K562 (cell line): ENCODE data around the gene FKBP9. TPM values are rescaled to one million over a fixed set of nuclear protein-coding genes. Genes with fewer than 3 reads are reported as not detected.
"Not testable (repeated sequence)": the region's sequence is repeated elsewhere in the genome, so short reads cannot be mapped to it uniquely, and the experiment has no call there.

ENCODE experiments used
- ATAC-seq: fragments of 200-7000 bp; cut with Tn5 transposase; 3 replicates; pipeline ENCODE4 v1.9.1; 2020; ENCODE audit warnings: moderate library complexity
- BruUV-seq: library from RNA; stranded (reverse); fragments of 400-500 nt; replicated peaks from 2 replicates; lab custom pipeline; 2021; lab: Mats Ljungman, UMichigan
- CTCF ChIA-PET: fragments of 300-600 bp; formaldehyde crosslinking; extraction: SDS; loops from one replicate; lab custom pipeline; 2021; ENCODE audit warnings: low intra/inter-chr PET ratio; lab: Yijun Ruan, JAX
- POLR2A ChIA-PET: fragments of 300-600, 350-650 bp; sonication (Branson Sonifier 250); formaldehyde crosslinking; extraction: SDS; loops from one replicate; lab custom pipeline; 2021; ENCODE audit warnings: antibody characterized with exemption, inconsistent platforms; lab: Yijun Ruan, JAX
- DNase-seq, 4 experiments: peaks; one replicate each; pipeline versions ENCODE4 v3.0.0 to v3.0.0-alpha.2; 2011 to 2018; ENCODE audit warnings: low spot score in 3 of 4, mixed read lengths in 3 of 4; ENCODE audit errors: extremely low read depth in 1 of 4
- FAIRE-seq: peaks from 2 replicates; lab custom pipeline; 2011; peaks lifted over from hg19 to GRCh38; lab: Jason Lieb, UNC
- H2AFZ ChIP-seq: 2 replicates; pipeline ENCODE4 v1.6.0; 2011; ENCODE audit warnings: low read depth, low read length, control low read depth, inconsistent platforms
- H3K27ac ChIP-seq: fragments of 200-600 bp; 3 replicates; pipeline ENCODE4 v1.8.0; 2011; ENCODE audit warnings: low read depth, mild to moderate bottlenecking, control low read depth, inconsistent platforms, low read length, moderate library complexity, mixed read lengths; ENCODE audit errors: extremely low read depth
- H3K27me3 ChIP-seq, 2 experiments: fragments of 300-600 bp in 1 of 2; 2 replicates in 1 of 2; 3 replicates in 1 of 2; pipeline versions ENCODE4 v1.6.0 to v1.8.0; 2011; ENCODE audit warnings: inconsistent platforms in 2 of 2, low read length in 2 of 2, mild to moderate bottlenecking in 1 of 2, mixed read lengths in 1 of 2, moderate library complexity in 1 of 2; ENCODE audit not compliant: control insufficient read depth in 2 of 2, insufficient read depth in 2 of 2
- H3K36me3 ChIP-seq: fragments of 300-600 bp; 3 replicates; pipeline ENCODE4 v1.8.0; 2011; ENCODE audit warnings: mild to moderate bottlenecking, low read length, inconsistent platforms; ENCODE audit not compliant: control insufficient read depth, insufficient read depth
- H3K4me1 ChIP-seq, 2 experiments: fragments of 200-600 bp in 1 of 2; replicated peaks in 1 of 2; 2 replicates in 1 of 2; 3 replicates in 1 of 2; pipeline versions ENCODE4 v1.5.1 to v1.8.0; 2011; ENCODE audit warnings: inconsistent platforms in 2 of 2, low read length in 2 of 2, mild to moderate bottlenecking in 1 of 2, mixed read lengths in 1 of 2, moderate library complexity in 1 of 2; ENCODE audit not compliant: control insufficient read depth in 2 of 2, insufficient read depth in 2 of 2
- H3K4me2 ChIP-seq: 2 replicates; pipeline ENCODE4 v1.6.1; 2011; ENCODE audit warnings: low read length, control low read depth, inconsistent platforms, mixed read lengths; ENCODE audit not compliant: insufficient read depth
- H3K4me3 ChIP-seq: fragments of 200-600 bp; sonication (generic), shearing (Covaris generic); 2 replicates; pipeline ENCODE4 v1.5.1; 2016; ENCODE audit warnings: control low read depth, inconsistent platforms
- H3K79me2 ChIP-seq: fragments of 200-600 bp; 3 replicates; pipeline ENCODE4 v1.8.0; 2011; ENCODE audit warnings: low read length, inconsistent platforms; ENCODE audit not compliant: control insufficient read depth, insufficient read depth
- H3K9ac ChIP-seq, 2 experiments: 2 replicates each; pipeline versions ENCODE4 v1.6.0 to v1.6.1; 2011; ENCODE audit warnings: low read depth in 2 of 2, low read length in 2 of 2, control low read depth in 1 of 2, inconsistent platforms in 1 of 2, mild to moderate bottlenecking in 1 of 2, mixed read lengths in 1 of 2; ENCODE audit not compliant: insufficient read depth in 1 of 2
- H3K9me1 ChIP-seq: one replicate; pipeline ENCODE4 v1.6.0; 2011; ENCODE audit warnings: inconsistent platforms, mild to moderate bottlenecking, low read length, moderate library complexity; ENCODE audit not compliant: control insufficient read depth, insufficient read depth
- H3K9me3 ChIP-seq: replicated peaks from 2 replicates; pipeline ENCODE4 v1.5.1; 2011; ENCODE audit warnings: low read depth, low read length, inconsistent platforms; ENCODE audit not compliant: control insufficient read depth, insufficient read depth
- H4K20me1 ChIP-seq: replicated peaks from 2 replicates; pipeline ENCODE4 v1.6.1; 2011; ENCODE audit warnings: low read length, inconsistent platforms, mixed read lengths; ENCODE audit not compliant: control insufficient read depth, insufficient read depth
- CEBPB ChIP-seq: fragments of 450-650 bp; IDR thresholded peaks from 2 replicates; pipeline ENCODE4 v1.6.1; 2016; ENCODE audit warnings: missing genetic modification characterization, missing compliant biosample characterization
- CEBPG ChIP-seq, 3 experiments: fragments of 200-800 bp in 1 of 3; sonication (Bioruptor generic) in 1 of 3; sonication (generic) in 1 of 3; formaldehyde crosslinking in 1 of 3; IDR thresholded peaks in 2 of 3; conservative IDR thresholded peaks in 1 of 3; 2 replicates each; pipeline versions ENCODE4 v1.6.1 to v1.8.0; 2016 to 2022; ENCODE audit warnings: missing compliant biosample characterization in 2 of 3, missing genetic modification characterization in 2 of 3, mild to moderate bottlenecking in 1 of 3, missing genetic modification reagents in 1 of 3
- WGBS: fragments of 100-300 bp; shearing (Covaris generic); methylation state at CpG from one replicate; pipeline ENCODE4 v1.1.6; 2016; ENCODE audit warnings: low coverage, mixed read lengths; ENCODE audit not compliant: insufficient coverage; ENCODE audit errors: missing lambda C conversion rate; 5-methylcytosine and 5-hydroxymethylcytosine counted together
- in situ Hi-C: fragments of 300-500 bp; cut with MboI; formaldehyde crosslinking; loops from 4 replicates; pipeline ENCODE4 v1.15.0; 2018; ENCODE audit warnings: inconsistent platforms, mixed read lengths
- intact Hi-C: fragments of 100-400 bp; cut with micrococcal nuclease; formaldehyde crosslinking; loops from 2 replicates; pipeline ENCODE4 v1.14.2; 2022
- polyA plus RNA-seq, 8 experiments: library from polyadenylated mRNA; depleted of rRNA in 4 of 8; stranded (reverse) in 5 of 8; unstranded in 3 of 8; fragments of >200 nt; fragmentation: Nextera tagmentation in 2 of 8; fragmentation: Illumina TruSeq in 1 of 8; extraction: Ambion mirVana in 2 of 8; extraction: Trizol in 1 of 8; gene quantifications; 2 replicates each; pipeline versions ENCODE4 v1.2.1 to v1.2.3, GENCODE V29; 2011 to 2014; ENCODE audit warnings: inconsistent platforms in 1 of 8, missing spikeins in 1 of 8
- total RNA-seq, 7 experiments: library from RNA; depleted of rRNA in 6 of 7; stranded (reverse); fragments of >200 nt in 6 of 7; fragmentation: Illumina TruSeq in 2 of 7; extraction: Trizol in 2 of 7; gene quantifications; 2 replicates each; pipeline versions ENCODE4 v1.2.1 to v1.2.3, GENCODE V29; 2011 to 2021; ENCODE audit warnings: low replicate concordance in 1 of 7

Gene FKBP9
- total and polyA plus RNA-seq, 9 of the 15 experiments (the other 6 are each of a cell fraction or from before 2014, with no cell fraction given) = 5.9 to 23.7 (median 15.8) TPM

DNA sequence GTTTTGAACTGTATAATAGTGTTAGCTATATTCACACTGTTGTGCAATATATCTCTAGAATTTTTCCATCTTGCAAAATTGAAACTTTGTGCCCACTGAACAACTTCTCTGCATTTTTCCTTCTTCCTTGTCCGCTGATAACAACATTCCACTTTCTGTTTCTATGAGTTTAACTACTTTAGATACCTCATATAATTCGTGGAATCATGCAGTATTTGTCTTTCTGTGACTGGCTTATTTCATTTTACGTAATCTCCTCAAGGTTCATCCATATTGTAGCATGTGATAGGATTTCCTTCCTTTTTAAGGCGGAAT lies 10.0 kb downstream of the FKBP9 start:
- H3K9ac ChIP-seq; POLR2A ChIA-PET; H3K4me1 ChIP-seq; BruUV-seq; CTCF ChIA-PET; H3K27me3 ChIP-seq; H3K36me3 ChIP-seq; FAIRE-seq; H4K20me1 ChIP-seq; intact Hi-C loops; H3K4me2 ChIP-seq; H2AFZ ChIP-seq; in situ Hi-C loops; DNase-seq; H3K9me3 ChIP-seq; ATAC-seq; H3K27ac ChIP-seq; H3K79me2 ChIP-seq; H3K4me3 ChIP-seq; H3K9me1 ChIP-seq; TF ChIP-seq CEBPG (CRISPR knock-in tag; IDR thresholded peaks at IDR 0.05): not testable (repeated sequence)
- WGBS = 47% methylated on average over 4 of the region's 4 CpGs
- TF ChIP-seq CEBPB (tag) (peak; percentile 78), CEBPG (tag; conservative IDR thresholded peaks at IDR 0.05 in 1 of 2, IDR thresholded peaks at IDR 0.05 in 1 of 2) (peak in 1 of 2 experiments; percentile 56; a peak in 2 of 4 replicates)

GRCh38 chr7:32971967-32972366 lies 14.7 kb downstream of the FKBP9 start:
- H3K9me3 ChIP-seq, POLR2A ChIA-PET, CTCF ChIA-PET, BruUV-seq, H3K4me1 ChIP-seq, H3K79me2 ChIP-seq, H3K27me3 ChIP-seq, H3K9me1 ChIP-seq, intact Hi-C loops, H4K20me1 ChIP-seq, in situ Hi-C loops, H3K36me3 ChIP-seq, DNase-seq, H3K9ac ChIP-seq, H3K4me3 ChIP-seq, H2AFZ ChIP-seq, ATAC-seq, H3K4me2 ChIP-seq, H3K27ac ChIP-seq: not testable (repeated sequence)
- WGBS = 57% methylated on average over 2 of the region's 3 CpGs
- peak; percentile 32 for FAIRE-seq

DNA sequence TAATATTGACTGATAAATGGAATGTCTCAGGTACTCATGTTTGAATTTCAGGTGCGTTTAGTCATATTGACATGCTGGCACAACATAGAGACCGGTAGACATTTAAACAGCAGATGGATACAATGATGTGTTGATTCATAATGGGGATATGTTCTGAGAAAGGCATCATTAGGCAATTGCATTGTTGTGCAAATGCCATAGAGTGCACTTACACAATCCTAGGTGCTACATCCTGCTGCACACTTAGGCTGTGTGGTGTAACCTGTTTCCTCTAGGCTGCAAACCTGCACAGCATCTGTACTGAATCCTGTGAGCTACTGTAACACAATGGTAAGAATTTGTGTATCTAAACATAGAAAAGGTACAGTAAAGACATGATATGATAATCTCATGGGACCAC lies 19.9 kb downstream of the FKBP9 start:
- WGBS = 68% methylated on average over 2 of the region's 2 CpGs
- POLR2A ChIA-PET, H3K27me3 ChIP-seq, H3K27ac ChIP-seq, H3K9ac ChIP-seq, CTCF ChIA-PET, H3K4me3 ChIP-seq, BruUV-seq, H4K20me1 ChIP-seq, DNase-seq, in situ Hi-C loops, H3K79me2 ChIP-seq, intact Hi-C loops, H3K36me3 ChIP-seq, H2AFZ ChIP-seq, H3K4me2 ChIP-seq, FAIRE-seq, H3K4me1 ChIP-seq, H3K9me1 ChIP-seq, H3K9me3 ChIP-seq, ATAC-seq: not testable (repeated sequence)
